Activated CD4-positive, alpha-beta T cell treated with anti-CD3 and anti-CD28 coated beads, Interleukin-2, amount 50 U/mL, for 48 hours (primary cell): Measurements from ENCODE around the gene MRPL50.

Experiments
- DNase-seq, 2 experiments: peaks; one replicate each; pipeline ENCODE4 v3.0.0-alpha.2; 2020

The MRPL50 gene

DNA sequence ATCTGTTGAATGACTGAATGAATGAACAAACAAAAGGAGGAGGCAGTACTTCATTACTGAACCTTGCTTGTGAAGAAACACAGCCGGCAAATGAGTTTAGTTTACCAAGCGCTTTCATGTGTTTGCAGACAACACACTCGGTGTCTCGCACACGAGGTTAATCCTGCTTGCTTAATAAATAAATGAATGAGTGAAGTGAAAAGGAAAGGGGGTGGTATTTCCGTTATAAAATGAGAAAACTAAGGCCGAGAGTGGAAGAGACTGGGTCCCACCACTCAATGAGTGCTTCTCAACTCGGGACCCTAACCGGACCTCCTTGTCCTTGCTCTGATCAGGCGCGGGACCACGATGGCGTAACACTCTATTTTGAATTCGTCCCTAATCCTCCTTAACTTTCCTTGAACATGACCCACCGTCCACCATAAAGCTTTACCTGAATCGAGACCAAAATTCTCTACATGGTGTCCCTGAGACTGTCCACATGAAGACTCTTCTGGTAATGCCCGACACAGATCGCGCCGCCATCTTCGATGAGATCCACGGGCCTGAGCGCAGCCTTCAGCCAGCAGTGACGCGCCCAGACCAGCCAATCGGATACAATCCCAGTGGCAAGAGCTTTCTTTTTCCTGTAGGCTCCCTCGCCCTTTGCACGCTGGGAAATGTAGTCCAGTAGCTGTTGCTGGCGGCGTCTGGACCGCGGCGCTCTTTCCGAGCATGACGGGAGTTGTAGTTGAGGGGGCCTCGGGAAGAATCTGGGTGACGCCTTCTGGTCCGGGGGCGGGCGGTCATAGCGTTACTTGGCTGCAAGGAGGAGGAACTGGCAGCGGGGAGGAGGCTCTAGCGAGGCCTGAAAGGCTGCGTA is at the start of gene MRPL50, which contains the start of gene ZNF189:
TSS of gene MRPL50 (minus strand) at position 551 of the 862 bp plus-strand sequence. CDS start at position 525, 26 bp downstream.
TSS of gene ZNF189 (plus strand) at position 784 of the 862 bp plus-strand sequence. CDS start 306 bp downstream, outside the sequence.
- DNase-seq, result peak; percentile 95

DNA sequence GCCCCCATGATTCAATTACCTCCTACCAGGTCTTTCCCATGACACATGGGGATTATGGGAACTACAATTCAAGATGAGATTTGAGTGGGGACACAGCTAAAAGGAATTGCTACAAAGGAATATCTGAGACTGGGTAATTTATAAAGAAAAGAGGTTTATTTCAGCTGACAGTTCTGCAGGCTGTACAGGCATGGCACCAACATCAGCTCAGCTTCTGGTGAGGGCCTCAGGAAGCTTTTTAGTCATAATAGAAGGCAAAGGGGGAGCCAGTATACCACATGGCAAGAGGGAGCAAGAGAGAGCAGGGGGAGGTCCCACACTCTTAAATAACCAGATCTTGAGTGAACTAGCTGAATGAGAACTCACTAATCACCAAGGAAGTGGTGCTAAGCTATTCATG is 48.3 kb upstream of the MRPL50 start:
- DNase-seq, result no peak

DNA sequence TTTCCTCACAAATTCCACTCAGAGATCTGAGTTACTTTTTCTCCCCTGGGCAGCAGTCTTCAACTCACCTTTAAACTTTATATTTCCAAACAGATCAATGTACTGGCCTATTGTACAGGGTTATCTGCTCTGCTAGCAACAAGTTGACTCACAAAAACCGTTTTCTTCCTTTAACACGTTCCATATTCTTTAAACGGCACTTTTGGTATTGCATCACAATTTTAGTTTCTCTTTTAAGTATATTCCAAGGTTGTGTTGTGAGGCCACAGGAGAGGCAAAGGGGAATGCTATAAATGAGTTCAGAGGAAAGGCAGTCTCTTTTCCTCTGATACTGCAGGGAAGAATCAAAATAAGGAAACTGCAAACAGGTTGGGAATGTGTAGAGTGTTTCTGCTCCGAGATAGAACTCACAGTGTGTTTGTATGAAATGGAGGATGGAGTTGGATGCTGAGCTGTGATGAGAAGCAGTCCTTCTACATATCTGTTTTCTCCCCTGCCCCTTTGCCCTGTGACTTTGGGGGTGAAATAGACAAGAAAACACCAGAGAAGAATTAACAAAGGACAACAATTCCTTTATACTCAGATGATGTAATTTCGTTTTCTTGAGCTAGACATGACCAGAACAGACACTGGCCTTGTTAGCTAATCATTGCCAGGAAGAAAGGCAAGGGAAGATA is 47.1 kb upstream of the MRPL50 start:
- no peak for DNase-seq

DNA sequence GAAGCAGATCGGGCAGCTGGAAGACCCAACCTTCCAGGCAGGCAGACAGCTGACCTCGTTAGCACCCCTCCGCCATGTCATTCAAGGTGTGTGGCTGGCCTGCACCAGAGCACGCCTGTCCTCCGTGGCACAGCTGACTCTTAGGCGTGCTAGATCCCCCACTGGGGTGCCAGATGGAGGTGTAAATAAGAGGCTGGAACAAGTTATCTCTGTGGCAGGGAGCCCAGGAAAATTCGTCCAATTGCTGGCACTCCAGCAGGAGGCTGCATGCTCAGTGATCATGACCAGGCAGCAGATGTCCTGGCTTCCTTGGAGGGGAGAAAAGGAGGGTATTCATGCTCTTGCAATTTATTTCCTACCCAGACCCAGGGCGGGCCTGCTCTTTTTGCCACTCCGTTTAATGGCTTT is 45.0 kb upstream of the MRPL50 start:
- DNase-seq, result no peak

DNA sequence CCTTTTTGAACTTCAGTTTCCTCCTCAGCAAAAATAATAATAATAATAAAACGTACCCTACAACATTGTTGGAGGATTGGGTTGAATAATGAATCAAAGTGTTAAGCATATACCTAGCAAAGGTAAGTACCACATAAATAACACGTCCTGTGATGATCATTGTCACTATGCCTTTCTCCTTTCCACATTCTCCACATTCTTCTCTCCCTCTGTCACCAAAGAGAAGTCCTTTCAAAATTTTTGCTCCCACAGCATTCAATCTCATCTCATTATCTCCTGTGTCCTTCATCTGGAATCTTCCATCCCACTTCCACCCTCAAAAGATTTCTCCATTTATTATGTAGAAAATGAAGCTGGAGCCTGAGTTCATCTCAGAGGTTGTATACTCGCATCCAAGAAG is 44.3 kb upstream of the MRPL50 start:
- no peak for DNase-seq

DNA sequence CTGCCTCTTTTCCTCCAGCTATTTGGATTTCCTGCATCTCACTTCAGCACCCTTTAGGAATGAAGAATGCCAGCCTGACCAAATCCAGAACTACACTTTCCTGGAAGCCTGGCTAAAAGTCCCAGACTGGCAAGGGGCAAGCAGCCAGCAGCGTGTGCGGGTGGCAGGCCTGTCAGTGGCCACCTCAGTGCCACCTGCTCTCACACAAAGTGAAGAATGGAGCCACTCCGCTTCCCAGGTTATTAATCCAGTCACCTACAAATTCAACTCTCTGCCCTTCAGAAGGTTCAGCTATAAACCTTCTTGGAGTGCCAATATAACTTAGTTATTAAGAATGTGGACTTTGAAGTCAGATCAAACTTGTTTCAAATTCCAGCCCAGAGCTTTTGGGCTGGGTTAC is 43.9 kb upstream of the MRPL50 start:
- DNase-seq, result no peak

DNA sequence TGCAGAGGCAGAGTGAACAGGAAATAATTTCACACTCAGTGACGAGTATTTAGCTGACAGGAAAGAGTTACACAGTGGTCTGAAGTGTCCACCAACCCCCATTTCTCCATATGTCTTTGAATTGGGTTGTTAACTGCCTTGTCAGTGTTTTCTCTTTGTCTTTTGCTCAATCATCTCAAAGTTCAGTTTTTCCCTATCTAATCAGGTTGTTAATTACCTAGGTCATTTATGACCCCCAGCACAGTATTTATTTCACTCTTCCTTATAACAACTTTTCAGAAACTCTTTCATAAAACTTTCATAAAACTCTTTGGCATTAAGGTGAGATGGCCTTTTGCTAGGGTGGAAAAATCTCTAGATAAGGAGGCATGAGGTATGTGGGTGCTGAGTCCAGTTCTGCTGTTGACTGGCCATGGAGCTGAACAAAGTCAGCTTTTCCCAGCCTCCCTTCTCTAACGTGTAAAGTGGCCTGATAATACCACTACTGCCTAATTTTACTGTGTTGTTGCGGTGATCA is 42.4 kb upstream of the MRPL50 start:
- no peak for DNase-seq

DNA sequence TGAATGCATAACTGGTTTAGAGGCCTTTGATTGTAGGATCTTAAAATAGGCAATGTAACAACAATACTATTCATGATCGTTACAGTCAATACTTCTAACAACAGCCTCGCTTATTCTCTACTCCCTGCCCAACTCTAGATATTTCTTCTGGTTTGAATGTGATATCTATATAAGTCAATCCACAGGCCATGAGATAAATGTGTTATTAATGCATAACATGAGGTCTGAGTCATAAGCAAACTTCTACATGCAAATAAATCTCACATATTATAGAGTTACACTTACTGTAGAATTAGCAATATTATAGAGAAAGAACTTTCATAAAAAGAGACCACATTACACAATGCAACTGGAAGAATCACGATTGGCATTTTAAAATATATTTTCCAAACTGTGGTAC is 40.1 kb upstream of the MRPL50 start:
- no peak for DNase-seq

DNA sequence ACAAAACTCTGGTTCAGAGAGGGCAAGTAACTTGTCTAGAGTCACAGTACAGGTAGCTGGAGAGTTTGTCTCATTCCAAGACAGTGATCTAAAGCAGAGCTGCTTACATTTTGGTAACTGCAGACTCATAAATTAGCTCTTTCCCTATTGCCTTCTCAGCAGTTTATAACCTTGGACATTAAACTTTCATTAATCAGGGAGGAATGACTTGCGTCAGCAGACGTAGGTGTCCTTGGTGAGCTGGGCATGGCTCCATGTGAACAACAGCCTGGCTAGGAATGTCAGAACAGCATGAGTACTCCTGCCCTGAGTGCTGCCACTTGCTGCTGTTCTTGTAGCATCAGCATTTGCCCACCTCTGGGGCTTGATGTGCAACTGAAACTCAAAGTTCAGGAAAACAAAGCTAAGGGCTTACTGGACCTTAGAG is 39.4 kb upstream of the MRPL50 start:
- no peak for DNase-seq

DNA sequence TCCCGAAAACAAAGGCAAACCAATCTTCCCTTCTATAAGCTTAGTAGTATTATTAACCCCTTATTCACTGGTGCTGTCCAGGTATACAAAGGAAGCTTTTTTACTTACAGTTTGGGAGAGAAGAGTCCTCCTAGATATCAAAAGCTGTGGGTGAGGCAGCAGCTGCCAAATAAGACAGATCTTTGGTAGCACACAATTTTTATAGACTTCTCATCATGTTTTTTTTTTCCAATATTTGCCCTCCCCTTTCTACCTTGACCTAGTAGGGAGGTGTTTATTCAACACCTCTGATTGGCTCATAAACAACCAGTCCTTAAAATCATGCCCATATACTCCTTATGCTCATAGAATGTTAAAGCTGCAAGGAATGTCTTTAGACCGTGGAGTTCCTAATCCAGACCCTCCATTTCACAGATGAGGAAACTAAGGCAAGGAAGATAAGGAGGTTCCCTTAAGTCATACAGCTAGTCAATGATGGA is 37.2 kb upstream of the MRPL50 start, which contains the start of gene ALDOB:
TSS of gene ALDOB (minus strand) at position 174 of the 479 bp plus-strand sequence. CDS start 4,887 bp downstream, outside the sequence.
- no peak for DNase-seq

DNA sequence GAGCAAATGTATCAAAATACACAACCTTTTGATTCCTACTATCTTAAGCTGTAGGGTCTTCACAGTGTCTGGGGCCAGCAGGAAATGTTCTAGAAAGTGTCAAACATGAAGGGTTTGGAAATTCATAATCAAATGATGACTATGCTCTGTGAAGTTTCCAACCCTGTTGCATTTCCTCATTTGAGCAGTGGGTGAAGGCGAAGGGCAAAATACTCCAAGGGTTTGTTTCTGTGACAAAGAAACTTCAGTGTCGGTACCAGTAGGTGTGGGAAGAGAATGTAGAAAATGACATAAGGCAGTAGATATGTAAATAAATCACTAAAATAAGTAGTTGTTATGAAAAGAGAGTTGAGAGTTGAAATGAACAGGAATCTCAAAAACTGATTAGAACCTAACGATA is 36.6 kb upstream of the MRPL50 start:
- no peak for DNase-seq

DNA sequence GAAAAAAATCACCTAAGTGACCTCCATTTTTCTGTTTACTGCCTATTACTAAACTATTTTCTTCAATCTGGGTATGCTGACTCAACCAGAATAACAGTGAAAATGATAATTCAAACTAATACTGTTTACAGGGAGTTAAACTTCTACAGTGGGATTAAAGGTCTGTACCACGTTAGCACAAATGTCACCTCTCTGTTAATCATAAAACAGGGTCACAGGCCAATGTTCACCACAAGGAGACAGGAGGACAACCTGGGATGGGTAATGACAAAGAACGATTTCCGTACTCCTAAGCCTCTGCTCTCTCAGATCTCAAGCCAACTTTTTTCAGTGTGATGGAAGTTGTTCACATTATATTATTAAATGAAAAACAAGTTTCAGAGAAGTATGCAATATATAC is 34.8 kb upstream of the MRPL50 start:
- DNase-seq, result no peak

DNA sequence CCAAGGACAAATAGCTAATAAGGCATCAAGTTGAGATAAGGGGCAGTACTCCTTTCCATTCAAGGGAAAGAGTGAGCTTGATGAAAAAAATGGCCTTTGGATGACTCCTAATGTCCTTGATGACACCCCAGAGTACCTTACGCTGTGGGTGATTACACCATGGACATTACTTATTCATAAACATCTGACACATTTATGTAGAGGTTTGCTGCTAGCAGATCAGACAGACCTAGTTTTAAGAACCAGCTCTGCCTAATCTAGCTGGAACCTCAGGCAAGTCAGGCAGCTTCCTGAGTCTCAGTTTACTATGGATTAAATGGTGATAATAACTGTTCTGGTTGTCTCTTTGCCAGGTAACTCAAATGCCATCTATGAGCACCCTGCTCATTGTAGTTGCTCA is 34.3 kb upstream of the MRPL50 start:
- no peak for DNase-seq

DNA sequence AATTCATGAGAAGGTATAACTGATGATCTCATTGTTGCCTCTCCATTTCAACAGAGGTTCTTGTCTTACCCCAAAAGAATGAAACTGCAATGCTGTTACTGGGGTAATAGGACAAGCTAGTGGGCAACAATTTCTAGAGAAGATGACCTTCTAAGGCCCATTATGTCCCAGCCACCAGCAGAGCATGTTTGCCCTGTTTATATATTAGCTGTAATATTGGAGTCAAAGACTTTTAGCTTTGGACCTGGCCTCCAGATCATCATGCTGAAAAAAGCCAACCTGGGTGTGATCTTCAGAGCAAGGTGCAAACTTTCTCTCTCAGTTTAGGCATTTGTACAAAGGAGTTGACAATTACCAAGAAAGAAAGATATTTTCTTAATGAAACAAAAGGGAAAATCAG is 33.8 kb upstream of the MRPL50 start:
- no peak for DNase-seq

DNA sequence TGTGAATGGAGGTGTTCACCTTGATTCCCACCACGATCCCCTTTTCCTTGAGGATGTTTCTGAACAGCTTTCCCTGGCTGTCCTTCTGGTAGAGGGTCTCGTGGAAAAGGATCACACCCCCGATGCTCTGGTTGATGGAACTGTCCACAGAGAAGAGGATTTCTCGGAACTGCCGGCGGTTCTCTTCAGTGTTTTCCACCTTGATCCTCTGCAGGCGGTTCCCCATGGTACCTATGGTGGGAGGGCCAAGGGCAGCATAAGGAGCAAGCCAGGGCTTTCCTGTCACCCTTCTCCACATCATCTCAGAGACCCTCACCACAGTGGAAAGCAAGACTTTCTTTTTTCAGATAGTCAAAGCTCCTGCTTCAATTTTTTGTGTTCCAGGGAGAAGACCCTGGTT is 31.3 kb upstream of the MRPL50 start:
- no peak for DNase-seq

DNA sequence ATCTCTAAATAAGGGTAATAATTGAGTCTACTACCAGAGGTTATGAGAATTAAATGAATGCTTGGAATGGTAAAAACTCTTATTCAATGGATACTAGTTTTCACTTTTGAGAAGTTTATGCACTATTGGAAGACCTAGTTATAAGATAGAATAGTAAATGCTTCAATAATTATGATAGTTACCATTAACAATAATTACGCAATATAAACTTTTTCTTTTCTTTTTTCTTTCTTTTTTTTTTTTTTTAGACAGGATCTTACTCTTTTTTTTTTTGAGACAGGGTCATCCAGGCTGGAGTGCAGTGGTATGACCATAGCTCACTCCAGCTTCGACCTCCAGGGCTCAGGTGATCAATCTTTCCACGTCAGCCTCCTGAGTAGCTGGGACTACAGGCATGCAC is 30.5 kb upstream of the MRPL50 start:
- DNase-seq, result no peak

DNA sequence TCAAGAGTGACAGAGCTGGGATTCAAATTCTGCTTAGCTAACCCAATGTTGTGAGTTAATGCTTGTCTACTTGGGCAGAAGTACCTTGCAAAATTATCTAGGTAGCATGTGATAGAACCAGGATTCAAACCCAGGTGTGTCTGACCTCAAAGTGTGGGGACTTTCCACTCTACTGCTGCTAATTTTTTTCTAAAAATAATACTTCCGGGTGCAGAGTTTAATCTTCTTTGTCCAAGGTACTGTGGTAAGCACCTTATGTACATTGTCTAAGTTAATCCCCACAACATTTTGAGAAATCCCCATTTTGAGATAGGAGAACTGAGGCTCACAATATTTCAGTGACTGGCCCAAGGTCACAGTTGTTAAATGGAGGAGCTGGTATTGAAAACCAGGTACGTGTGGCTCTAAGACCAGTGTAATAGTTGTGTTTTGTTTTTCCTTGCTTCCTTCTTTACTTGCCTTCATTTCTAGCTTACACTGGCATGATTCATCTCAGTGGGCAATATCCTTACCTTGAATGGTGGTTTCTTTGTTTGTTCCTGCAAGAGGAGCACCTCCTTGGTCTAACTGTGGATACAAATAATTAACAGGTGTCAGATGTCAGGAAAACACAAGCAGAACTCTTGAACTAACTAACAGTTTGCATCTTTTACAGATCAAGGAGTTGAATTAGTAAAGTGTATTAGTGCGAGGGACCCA is 29.7 kb upstream of the MRPL50 start:
- no peak for DNase-seq

DNA sequence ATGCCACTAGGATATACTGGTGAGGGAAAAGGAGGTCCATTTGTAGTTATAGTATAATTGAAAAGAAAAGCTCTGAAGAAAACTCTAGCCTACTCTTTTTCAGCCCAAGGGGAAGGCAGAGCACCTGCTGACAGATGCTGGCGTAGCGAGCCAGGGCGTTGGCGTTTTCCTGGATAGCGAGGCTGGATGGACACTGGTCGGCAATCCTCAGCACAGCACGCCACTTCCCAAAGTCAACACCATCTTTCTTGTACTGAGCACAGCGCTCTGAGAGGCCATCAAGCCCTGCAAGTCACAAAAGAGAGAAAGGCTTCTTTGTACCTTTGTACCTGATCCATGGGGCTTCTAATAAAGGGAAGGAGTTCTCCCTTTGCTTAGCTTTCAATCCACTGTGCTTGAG is 28.9 kb upstream of the MRPL50 start:
- DNase-seq, result no peak

DNA sequence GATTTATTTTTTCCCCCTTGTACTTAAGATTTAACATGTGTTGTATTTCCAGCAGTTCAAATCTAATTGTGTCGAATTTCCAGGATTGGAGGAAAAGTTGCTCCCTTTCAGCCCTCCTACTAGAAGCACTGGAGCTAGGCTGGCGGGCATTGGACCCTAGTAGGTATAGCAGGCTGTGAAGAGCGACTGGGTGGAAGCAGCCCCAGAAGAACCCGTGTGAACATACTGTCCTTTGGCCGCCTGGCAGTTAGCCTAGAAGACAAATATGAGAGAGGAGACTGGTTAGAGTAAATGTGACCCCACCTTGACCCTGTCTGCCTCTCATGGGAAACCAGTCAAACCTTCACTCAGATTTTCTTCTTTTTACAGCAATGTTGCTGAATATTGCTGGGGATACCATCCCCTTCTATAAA is 23.2 kb upstream of the MRPL50 start:
- no peak for DNase-seq

DNA sequence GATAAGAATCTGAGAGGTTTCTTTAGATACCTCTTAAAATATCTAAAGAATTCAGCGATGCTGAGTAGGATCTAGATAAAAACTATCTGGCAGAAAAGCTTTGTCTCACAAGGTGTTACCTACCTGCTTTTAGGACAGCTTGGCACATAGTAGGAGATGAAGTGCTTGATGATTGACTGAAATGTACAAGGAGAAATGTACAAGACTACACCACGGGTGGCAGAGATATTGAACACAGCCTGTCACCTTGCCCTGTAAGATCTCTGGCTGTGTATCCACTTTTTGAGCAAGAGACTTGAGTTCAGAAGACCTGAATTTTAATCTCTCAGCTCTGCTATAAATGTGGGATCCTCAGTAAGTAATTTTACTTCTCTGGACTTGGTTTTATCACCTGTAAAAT is 21.4 kb upstream of the MRPL50 start:
- DNase-seq, result no peak

DNA sequence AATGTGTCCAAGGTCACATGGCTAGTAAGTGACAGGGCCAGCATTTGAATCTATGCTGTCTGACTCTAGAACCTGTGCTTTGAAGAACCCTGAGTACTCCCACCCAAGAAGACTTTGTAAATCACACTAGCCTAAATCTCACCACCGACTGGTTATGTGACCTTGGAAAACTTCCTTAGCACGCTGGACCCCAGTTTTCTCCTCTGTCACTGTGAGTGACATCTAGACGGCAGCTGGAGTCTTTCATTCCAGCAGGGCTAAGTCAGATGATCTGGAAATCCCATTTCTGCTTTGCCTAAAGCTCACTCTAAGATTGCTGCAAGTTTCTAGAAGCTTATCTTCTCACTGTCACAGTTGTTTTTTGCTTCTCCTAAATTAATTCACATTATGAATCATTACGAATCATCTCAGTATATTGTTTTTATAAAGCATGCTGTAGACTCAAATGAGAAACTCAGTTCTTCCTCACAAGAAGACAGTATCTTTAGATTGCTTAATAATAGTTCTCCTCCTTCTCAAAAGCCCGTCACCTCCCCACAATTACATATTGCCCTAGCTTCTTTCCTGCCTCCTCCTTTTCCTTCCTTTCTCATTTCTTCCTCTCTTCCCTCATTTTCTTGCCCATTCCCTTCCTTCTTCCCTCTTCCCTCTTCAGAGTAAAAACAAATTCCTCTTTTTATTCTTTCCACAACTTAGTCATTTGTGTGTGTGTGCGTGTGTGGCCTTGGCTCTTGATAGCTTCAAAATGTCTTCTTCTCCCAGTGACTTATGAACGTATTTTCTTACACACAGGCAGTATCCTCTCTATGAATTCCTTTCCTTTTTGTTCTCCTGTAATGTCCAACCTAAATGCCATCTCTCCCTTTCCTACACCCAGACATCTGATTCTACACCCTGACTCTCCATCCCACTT is 20.4 kb upstream of the MRPL50 start:
- DNase-seq, result no peak

DNA sequence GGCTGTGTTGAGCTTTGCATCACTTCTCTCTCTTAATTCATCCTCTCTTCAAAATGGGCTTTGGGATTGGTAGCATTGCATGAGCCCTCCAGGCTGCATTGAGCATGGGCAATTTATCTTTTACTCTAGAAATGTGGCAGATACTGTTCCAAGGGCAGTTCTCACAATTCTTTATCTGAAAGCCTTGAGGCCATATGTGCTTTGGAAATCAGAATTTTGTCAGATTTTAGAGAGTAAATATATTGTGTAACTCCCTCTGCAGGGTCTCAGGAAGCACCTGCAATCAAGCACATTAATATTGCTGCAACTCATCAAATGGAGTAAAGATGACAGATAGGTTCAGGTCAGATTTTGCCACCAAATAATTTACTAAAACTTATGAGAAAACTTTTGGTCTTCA is 19.6 kb upstream of the MRPL50 start:
- no peak for DNase-seq
